Caco-2 (cell line): Measurements from ENCODE around the gene ABHD6. TPM values are rescaled to one million over a fixed set of nuclear protein-coding genes. Genes with fewer than 3 reads are reported as not detected.

Source experiments
- BruUV-seq: library from RNA; stranded (reverse); fragments of 400-500 nt; replicated peaks from 2 replicates; lab custom pipeline; 2021; lab: Mats Ljungman, UMichigan
- CTCF ChIA-PET: fragments of 300-600 bp; sonication (Branson Sonifier 250); formaldehyde crosslinking; loops from one replicate; lab custom pipeline; 2022; ENCODE audit warnings: antibody characterized with exemption; lab: Charles Lee
- POLR2A ChIA-PET: fragments of 300-600 bp; sonication (Branson Sonifier 250); formaldehyde crosslinking; loops from one replicate; lab custom pipeline; 2022; ENCODE audit warnings: antibody characterized with exemption; lab: Charles Lee
- DNase-seq, 2 experiments: peaks; one replicate each; pipeline versions ENCODE4 v3.0.0 to v3.0.0-alpha.2; 2020 to 2022
- H3K27me3 ChIP-seq: replicated peaks from 2 replicates; pipeline ENCODE4 v1.6.0; 2011; ENCODE audit warnings: low read length; ENCODE audit not compliant: control insufficient read depth, insufficient read depth
- H3K36me3 ChIP-seq: 2 replicates; pipeline ENCODE4 v1.5.1; 2011; ENCODE audit warnings: low read length; ENCODE audit not compliant: control insufficient read depth, insufficient read depth
- H3K4me1 ChIP-seq: fragments of 250-450 bp; sonication (Bioruptor Pico); 2 replicates; pipeline ENCODE4 v1.5.1; 2020; ENCODE audit warnings: mild to moderate bottlenecking
- H3K4me3 ChIP-seq: 2 replicates; pipeline ENCODE4 v1.5.1; 2011; ENCODE audit warnings: low read depth, mild to moderate bottlenecking, control low read depth, low read length
- H3K9me3 ChIP-seq: fragments of 250-450 bp; sonication (Bioruptor Pico); 2 replicates; pipeline ENCODE4 v1.5.1; 2020; ENCODE audit warnings: mild to moderate bottlenecking, moderate library complexity
- H3K27ac Mint-ChIP-seq: one replicate; pipeline ENCODE4 v1.8.0; 2022; ENCODE audit warnings: mixed read lengths; ENCODE audit not compliant: unreplicated experiment
- H3K27me3 Mint-ChIP-seq: one replicate; pipeline ENCODE4 v1.8.0; 2022; ENCODE audit warnings: mixed read lengths; ENCODE audit not compliant: insufficient read depth, unreplicated experiment
- H3K36me3 Mint-ChIP-seq: one replicate; pipeline ENCODE4 v1.8.0; 2022; ENCODE audit warnings: mild to moderate bottlenecking, mixed read lengths; ENCODE audit not compliant: insufficient read depth, unreplicated experiment
- H3K4me1 Mint-ChIP-seq: one replicate; pipeline ENCODE4 v1.8.0; 2022; ENCODE audit warnings: low read depth, mixed read lengths; ENCODE audit not compliant: unreplicated experiment
- H3K4me3 Mint-ChIP-seq: one replicate; pipeline ENCODE4 v1.8.0; 2022; ENCODE audit warnings: mild to moderate bottlenecking, moderate library complexity, mixed read lengths; ENCODE audit not compliant: unreplicated experiment
- H3K9me3 Mint-ChIP-seq: one replicate; pipeline ENCODE4 v1.8.0; 2022; ENCODE audit warnings: mixed read lengths; ENCODE audit not compliant: unreplicated experiment
- CTCF ChIP-seq, 2 experiments: fragments of 200-600 bp in 1 of 2; IDR thresholded peaks; 1 replicate in 1 of 2; 2 replicates in 1 of 2; pipeline versions ENCODE4 v1.5.1 to v1.8.0; 2011 to 2022; ENCODE audit warnings: antibody characterized with exemption in 1 of 2, control low read depth in 1 of 2, inconsistent platforms in 1 of 2, low read depth in 1 of 2, low read length in 1 of 2, mild to moderate bottlenecking in 1 of 2, moderate library complexity in 1 of 2; ENCODE audit not compliant: insufficient read depth in 1 of 2, severe bottlenecking in 1 of 2, unreplicated experiment in 1 of 2
- intact Hi-C: fragments of 100-400 bp; cut with micrococcal nuclease; formaldehyde crosslinking; loops from one replicate; pipeline ENCODE4 v1.10.0; 2022; ENCODE audit not compliant: unreplicated experiment
- total RNA-seq: library from RNA; stranded (reverse); gene quantifications from 2 replicates; pipeline ENCODE4 v1.2.3, GENCODE V29; 2022

Gene ABHD6
- total RNA-seq, 1 experiment from 2014 or later: 16.1 TPM

GRCh38 chr3:58324391-58325390 is 87.1 kb downstream of the ABHD6 start:
- no peaks in the 10 kb centered on the region for H3K27me3 Mint-ChIP-seq
- Histone ChIP-seq H3K4me1 (peaks cover 17% of the 10 kb centered on the region), H3K27me3 (no peaks in the 10 kb centered on the region), H3K36me3 (no peaks in the 10 kb centered on the region), H3K4me3 (no peak overlapping the region), H3K9me3 (no peaks in the 10 kb centered on the region)
- intact Hi-C loops: loop anchor here (5.0 to 10.0 kb wide), 2 partner anchors 213 to 310 kb away; partner anchors contain the start of gene ACOX2
- ChIA-PET POLR2A (interaction anchor here (0.6 to 1.0 kb wide), 2 partner anchors 11 to 18 kb away, joined by 3 to 4 read pairs; partner anchors contain the start of genes HTD2 and RPP14), CTCF (interaction anchor here (0.6 to 2.3 kb wide), 3 partner anchors 18 to 209 kb away, joined by 3 to 8 read pairs (median 4); partner anchors contain the start of genes HTD2 and RPP14)
- TF ChIP-seq CTCF (IDR thresholded peaks at IDR 0.05; ENCODE audit: insufficient read depth in 1 of 2, low read depth in 1 of 2, low read length in 1 of 2, severe bottlenecking in 1 of 2, unreplicated experiment in 1 of 2): no peak
- H3K9me3 Mint-ChIP-seq: no peaks in the 10 kb centered on the region
- no peak overlapping the region for H3K4me3 Mint-ChIP-seq
- peaks cover 6% of the 10 kb centered on the region for H3K4me1 Mint-ChIP-seq
- no peak for DNase-seq
- H3K27ac Mint-ChIP-seq: no peak overlapping the region
- peaks cover 18% of the 10 kb centered on the region for H3K36me3 Mint-ChIP-seq
- no TSS peak for BruUV-seq

- H3K27me3 ChIP-seq: no peaks in the 10 kb centered on the region
- Mint-ChIP-seq H3K27ac (no peak overlapping the region), H3K9me3 (no peaks in the 10 kb centered on the region), H3K4me3 (no peak overlapping the region), H3K36me3 (peaks cover 12% of the 10 kb centered on the region), H3K27me3 (no peaks in the 10 kb centered on the region), H3K4me1 (peaks cover 6% of the 10 kb centered on the region)
- ChIA-PET CTCF (interaction anchor here (0.6 to 2.3 kb wide), 4 partner anchors 17 to 208 kb away, joined by 3 to 8 read pairs (median 4); partner anchors contain the start of genes HTD2 and RPP14), POLR2A (interaction anchor here (0.6 to 1.0 kb wide), 2 partner anchors 10 to 19 kb away, joined by 3 to 4 read pairs; partner anchors contain the start of genes HTD2 and RPP14)
- H3K4me3 ChIP-seq: no peak overlapping the region
- H3K4me1 ChIP-seq: peaks cover 17% of the 10 kb centered on the region
- BruUV-seq: no TSS peak
- intact Hi-C loops: loop anchor here (5.0 to 10.0 kb wide), 2 partner anchors 212 to 309 kb away; partner anchors contain the start of gene ACOX2
- no peaks in the 10 kb centered on the region for H3K9me3 ChIP-seq
- H3K36me3 ChIP-seq: no peaks in the 10 kb centered on the region
- TF ChIP-seq CTCF (IDR thresholded peaks at IDR 0.05; ENCODE audit: insufficient read depth in 1 of 2, low read depth in 1 of 2, low read length in 1 of 2, severe bottlenecking in 1 of 2, unreplicated experiment in 1 of 2): no peak
- DNase-seq: peak in 1 of 2 experiments; percentile 19
These were observed 88.0 kb downstream of the ABHD6 start for GRCh38 chr3:58325525-58325992.
